Measurements from ENCODE around the gene THSD8. TPM values are rescaled to one million over a fixed set of nuclear protein-coding genes. Genes with fewer than 3 reads are reported as not detected.
"Not testable (repeated sequence)": the region's sequence is repeated elsewhere in the genome, so short reads cannot be mapped to it uniquely, and the experiment has no call there.

The THSD8 gene
- total RNA-seq, 1 experiment from 2014 or later = 45.8 TPM

GRCh38 chr19:12843999-12844732, 42.3 kb downstream of the THSD8 start:
- Histone ChIP-seq H2BK20ac (ENCODE audit: low read depth, low read length, poor library complexity, severe bottlenecking) (no peak overlapping the region), H3K14ac (ENCODE audit: insufficient read depth, low read length) (no peak overlapping the region), H3K9me3 (ENCODE audit: control insufficient read depth, low read depth, low read length) (no peaks in the 10 kb centered on the region), H2BK12ac (ENCODE audit: insufficient read length, low read depth, low read length) (no peak overlapping the region), H2BK5ac (ENCODE audit: insufficient read length, low read length) (no peak overlapping the region), H3K56ac (ENCODE audit: insufficient read length, low read depth, low read length) (no peak overlapping the region), H3K9ac (ENCODE audit: extremely low read depth, insufficient read length, low read length) (no peak overlapping the region), H4K91ac (ENCODE audit: insufficient read length, low read depth, low read length) (no peak overlapping the region), H2AK5ac (ENCODE audit: insufficient read length, low read length) (no peak overlapping the region), H3K27ac (ENCODE audit: insufficient read length, low read depth, low read length) (no peak overlapping the region), H3K79me1 (ENCODE audit: insufficient read depth, low read depth, low read length, poor library complexity, severe bottlenecking) (no peaks in the 10 kb centered on the region), H3T11ph (ENCODE audit: low read length) (no peak overlapping the region), H4K20me1 (ENCODE audit: control insufficient read depth, insufficient read depth, insufficient read length) (no peaks in the 10 kb centered on the region), H3K79me2 (ENCODE audit: insufficient read depth, low read length) (no peaks in the 10 kb centered on the region), H3K18ac (ENCODE audit: insufficient read length, low read depth, low read length) (no peak overlapping the region), H4K8ac (replicated peaks; ENCODE audit: insufficient read length, low read depth, low read length) (no peak overlapping the region), H2AFZ (ENCODE audit: low read length) (no peak overlapping the region), H3K4me2 (ENCODE audit: insufficient read depth, insufficient read length, low read length) (no peak overlapping the region), H3K23ac (ENCODE audit: insufficient read length, low read depth, low read length) (no peak overlapping the region), H4K5ac (ENCODE audit: insufficient read length, low read depth, low read length) (no peak overlapping the region), H3K4ac (ENCODE audit: low read depth, low read length) (no peak overlapping the region), H3K27me3 (ENCODE audit: insufficient read depth, low read length) (no peaks in the 10 kb centered on the region), H2BK15ac (ENCODE audit: low read depth, low read length) (no peak overlapping the region), H2BK120ac (ENCODE audit: low read depth, low read length, poor library complexity, severe bottlenecking) (no peak overlapping the region), H3K23me2 (ENCODE audit: insufficient read length, low read depth, low read length, poor library complexity, severe bottlenecking) (no peaks in the 10 kb centered on the region), H3K4me1 (ENCODE audit: insufficient read depth, low read length) (0 out of 2 replicates have a peak, but pooled peaks cover 2% of the 10 kb centered on the region)
- TF ChIP-seq CTCF (conservative IDR thresholded peaks at IDR 0.05) = no peak
- Mint-ChIP-seq H3K4me3 (no peak overlapping the region), H3K36me3 (ENCODE audit: insufficient read depth in 1 of 3, low read depth in 3 of 3) (peaks cover 10 to 15% (median 10%) of the 10 kb centered on the region in 3 experiments), H3K27ac (no peak overlapping the region), H3K9me3 (no peaks in the 10 kb centered on the region), H3K27me3 (ENCODE audit: low read depth) (peaks cover 12% of the 10 kb centered on the region), H3K4me1 (peaks cover 25 to 27% of the 10 kb centered on the region in 2 experiments)
- no CpG with 5 or more reads among the region's 3 CpGs for WGBS (ENCODE audit: extremely low coverage, insufficient read length, low lambda C conversion rate)
- no peak for DNase-seq

GRCh38 chr19:12846613-12847012, 44.7 kb downstream of the THSD8 start:
- H4K20me1 ChIP-seq (ENCODE audit: control insufficient read depth, insufficient read depth, insufficient read length); H3K4me1 ChIP-seq (ENCODE audit: insufficient read depth, low read length); H2BK5ac ChIP-seq (ENCODE audit: insufficient read length, low read length); H3K27ac Mint-ChIP-seq; H2BK120ac ChIP-seq (ENCODE audit: low read depth, low read length, poor library complexity, severe bottlenecking); H3K14ac ChIP-seq (ENCODE audit: insufficient read depth, low read length); H4K8ac ChIP-seq (replicated peaks; ENCODE audit: insufficient read length, low read depth, low read length); H3K18ac ChIP-seq (ENCODE audit: insufficient read length, low read depth, low read length); H4K5ac ChIP-seq (ENCODE audit: insufficient read length, low read depth, low read length); H3K27ac ChIP-seq (ENCODE audit: insufficient read length, low read depth, low read length); H2BK20ac ChIP-seq (ENCODE audit: low read depth, low read length, poor library complexity, severe bottlenecking); H3K4ac ChIP-seq (ENCODE audit: low read depth, low read length); H4K91ac ChIP-seq (ENCODE audit: insufficient read length, low read depth, low read length); H3K56ac ChIP-seq (ENCODE audit: insufficient read length, low read depth, low read length); H3K9ac ChIP-seq (ENCODE audit: extremely low read depth, insufficient read length, low read length); H2BK15ac ChIP-seq (ENCODE audit: low read depth, low read length); H3K79me1 ChIP-seq (ENCODE audit: insufficient read depth, low read depth, low read length, poor library complexity, severe bottlenecking); H3K4me3 Mint-ChIP-seq; H3K27me3 ChIP-seq (ENCODE audit: insufficient read depth, low read length); H2AFZ ChIP-seq (ENCODE audit: low read length); H3K4me2 ChIP-seq (ENCODE audit: insufficient read depth, insufficient read length, low read length); H3K9me3 ChIP-seq (ENCODE audit: control insufficient read depth, low read depth, low read length); H3T11ph ChIP-seq (ENCODE audit: low read length); DNase-seq; H2AK5ac ChIP-seq (ENCODE audit: insufficient read length, low read length); H3K79me2 ChIP-seq (ENCODE audit: insufficient read depth, low read length); H2BK12ac ChIP-seq (ENCODE audit: insufficient read length, low read depth, low read length); H3K9me3 Mint-ChIP-seq; H3K23me2 ChIP-seq (ENCODE audit: insufficient read length, low read depth, low read length, poor library complexity, severe bottlenecking); H3K23ac ChIP-seq (ENCODE audit: insufficient read length, low read depth, low read length): not testable (repeated sequence)
- Mint-ChIP-seq H3K4me1 (peaks cover 10 to 11% of the 10 kb centered on the region in 2 experiments), H3K36me3 (ENCODE audit: insufficient read depth in 1 of 3, low read depth in 3 of 3) (peaks cover 10 to 15% (median 10%) of the 10 kb centered on the region in 3 experiments), H3K27me3 (ENCODE audit: low read depth) (peaks cover 11% of the 10 kb centered on the region)
- WGBS (ENCODE audit: extremely low coverage, insufficient read length, low lambda C conversion rate) = no CpG with 5 or more reads among the region's 7 CpGs

All from H9 (cell line).